Uterus (tissue), 2 donors: ENCODE data around the gene CDH4.

ENCODE experiments used
- CTCF ChIP-seq, 4 experiments: fragments of 200-600 bp in 2 of 4; fragments of 450-650 bp in 2 of 4; sonication (generic) in 2 of 4; IDR thresholded peaks; one replicate each; pipeline ENCODE4 v1.5.1; 2016 to 2019; ENCODE audit warnings: antibody characterized with exemption in 4 of 4, mild to moderate bottlenecking in 2 of 4, moderate library complexity in 1 of 4
- POLR2A ChIP-seq, 2 donors: fragments of 450-650 bp; IDR thresholded peaks; one replicate each; pipeline ENCODE4 v1.6.1; 2016; ENCODE audit warnings: antibody characterized with exemption in 2 of 2, mild to moderate bottlenecking in 1 of 2, moderate library complexity in 1 of 2

GRCh38 chr20:61422636-61423425, 170.8 kb downstream of the CDH4 start:
- TF ChIP-seq CTCF (IDR thresholded peaks at IDR 0.05), result no peak
- TF ChIP-seq POLR2A (IDR thresholded peaks at IDR 0.05), result no peak
